Neural progenitor cell (in vitro differentiated cells): Measurements from ENCODE around the gene OBSL1. TPM values are rescaled to one million over a fixed set of nuclear protein-coding genes. Genes with fewer than 3 reads are reported as not detected.
A peak's percentile ranks its signal among the peaks of the same experiment; 100 is the strongest.

Experiments used
- DNase-seq: peaks from one replicate; pipeline ENCODE4 v3.0.0-alpha.2; 2016; ENCODE audit warnings: low spot score
- H2AFZ ChIP-seq: fragments of 200-600 bp; sonication (generic); replicated peaks from 2 replicates; pipeline ENCODE4 v1.6.1; 2016; ENCODE audit warnings: antibody characterized with exemption
- H3F3A ChIP-seq: fragments of 200-600 bp; sonication (generic); 2 replicates; pipeline ENCODE4 v1.6.1; 2016; ENCODE audit warnings: antibody characterized with exemption, low read depth
- H3K27ac ChIP-seq: fragments of 200-600 bp; sonication (generic); 2 replicates; pipeline ENCODE4 v1.5.1; 2016; ENCODE audit warnings: mild to moderate bottlenecking
- H3K27me3 ChIP-seq: fragments of 200-600 bp; sonication (generic); 2 replicates; pipeline ENCODE4 v1.6.1; 2016; ENCODE audit warnings: mild to moderate bottlenecking, moderate library complexity
- H3K36me3 ChIP-seq: fragments of 200-600 bp; sonication (generic); 2 replicates; pipeline ENCODE4 v1.5.1; 2016
- H3K4me1 ChIP-seq: fragments of 200-600 bp; sonication (generic); 2 replicates; pipeline ENCODE4 v1.6.1; 2016; ENCODE audit warnings: mixed run types
- H3K4me2 ChIP-seq: fragments of 200-600 bp; sonication (generic); 2 replicates; pipeline ENCODE4 v1.6.1; 2016
- H3K4me3 ChIP-seq: fragments of 200-600 bp; sonication (generic); 2 replicates; pipeline ENCODE4 v1.5.1; 2016
- H3K79me2 ChIP-seq: fragments of 200-600 bp; sonication (generic); 2 replicates; pipeline ENCODE4 v1.6.1; 2016; ENCODE audit warnings: low read depth
- H3K9ac ChIP-seq: fragments of 200-600 bp; sonication (generic); 2 replicates; pipeline ENCODE4 v1.6.1; 2016
- H3K9me3 ChIP-seq: fragments of 200-600 bp; sonication (generic); 2 replicates; pipeline ENCODE4 v1.5.1; 2016; ENCODE audit warnings: low read depth
- H4K20me1 ChIP-seq: fragments of 200-600 bp; sonication (generic); 2 replicates; pipeline ENCODE4 v1.6.1; 2016; ENCODE audit warnings: low read depth
- H3K27ac Mint-ChIP-seq: 3 replicates; pipeline ENCODE4 v1.8.0; 2021; ENCODE audit warnings: mixed read lengths
- H3K27me3 Mint-ChIP-seq: 2 replicates; pipeline ENCODE4 v1.8.0; 2022; ENCODE audit warnings: low read depth, mild to moderate bottlenecking, inconsistent platforms, moderate library complexity, mixed read lengths; ENCODE audit not compliant: insufficient read depth
- H3K36me3 Mint-ChIP-seq: 3 replicates; pipeline ENCODE4 v1.8.0; 2021; ENCODE audit warnings: mixed read lengths
- H3K4me1 Mint-ChIP-seq: 3 replicates; pipeline ENCODE4 v1.8.0; 2021; ENCODE audit warnings: mixed read lengths
- H3K4me3 Mint-ChIP-seq: 3 replicates; pipeline ENCODE4 v1.8.0; 2021; ENCODE audit warnings: mild to moderate bottlenecking, moderate library complexity, mixed read lengths
- H3K9me3 Mint-ChIP-seq: 3 replicates; pipeline ENCODE4 v1.8.0; 2020; ENCODE audit warnings: mixed read lengths
- EZH2 ChIP-seq: fragments of 200-600 bp; sonication (generic); IDR thresholded peaks from 2 replicates; pipeline ENCODE4 v1.6.1; 2017; ENCODE audit warnings: antibody characterized with exemption, mild to moderate bottlenecking, moderate library complexity
- EZH2phosphoT487 ChIP-seq: fragments of 200-600 bp; sonication (generic); IDR thresholded peaks from 2 replicates; pipeline ENCODE4 v1.6.1; 2017; ENCODE audit warnings: antibody characterized with exemption
- total RNA-seq: library from RNA; depleted of rRNA; stranded (reverse); fragments of >200 nt; gene quantifications from 2 replicates; pipeline ENCODE4 v1.2.3, GENCODE V29; 2015; ENCODE audit warnings: low replicate concordance
- TF ChIP-seq, protein P1 (sequence below): fragments of 200-600 bp; sonication (generic); IDR thresholded peaks from 2 replicates; pipeline ENCODE4 v1.5.1; 2017; ENCODE audit warnings: antibody characterized with exemption, mild to moderate bottlenecking

The OBSL1 gene
- total RNA-seq, 1 donor from 2014 or later, result 31.0 TPM

DNA sequence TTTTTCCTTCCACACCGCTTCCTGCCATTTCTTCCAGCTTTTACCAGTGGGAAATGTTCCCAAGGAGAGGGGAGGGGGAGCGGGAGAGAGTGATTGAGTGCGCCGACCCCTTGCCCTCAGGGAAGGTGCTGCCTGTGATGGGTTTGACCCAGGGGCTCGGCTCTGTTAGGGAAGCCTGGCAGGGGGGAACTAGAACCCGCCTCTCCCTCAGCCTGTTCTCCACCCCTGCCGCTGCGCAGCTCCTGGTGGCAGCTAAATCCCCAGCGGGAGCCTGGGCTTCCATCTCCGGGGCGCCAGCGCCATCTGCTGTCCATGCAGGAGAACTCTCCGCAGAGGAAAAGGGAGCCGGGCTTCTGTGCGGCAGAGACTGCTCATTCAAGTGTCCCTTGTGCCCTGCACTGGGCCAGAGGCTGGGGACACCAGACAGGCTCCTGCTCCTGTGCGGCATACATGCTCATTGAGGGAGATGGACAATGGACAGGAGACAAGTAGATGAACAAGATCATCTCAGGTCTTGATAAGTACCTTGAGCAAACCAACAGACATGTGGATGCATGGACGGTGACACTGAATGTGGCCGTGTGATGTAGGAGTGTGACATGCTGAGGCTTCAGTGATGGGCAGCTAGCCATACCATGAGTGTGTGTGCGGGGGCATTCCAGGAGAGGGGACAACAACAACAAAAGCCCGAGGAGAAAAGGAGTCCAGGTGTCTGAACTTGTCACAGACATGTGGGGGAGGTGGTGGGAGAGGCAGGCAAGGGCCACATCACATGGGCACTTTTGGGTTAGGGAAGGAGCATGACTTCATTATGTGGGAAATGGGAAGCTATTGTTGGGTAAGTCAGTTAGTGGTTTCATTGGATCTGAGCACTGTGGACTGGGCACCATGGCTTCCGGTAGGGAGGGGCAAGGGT lies 41.0 kb downstream of the OBSL1 start:
- Mint-ChIP-seq H3K4me3 (peak overlapping the region; percentile 17), H3K27me3 (peaks cover 19% of the 10 kb centered on the region), H3K9me3 (peaks cover 2% of the 10 kb centered on the region), H3K27ac (peak overlapping the region; percentile 92), H3K4me1 (peaks cover 46% of the 10 kb centered on the region), H3K36me3 (no peaks in the 10 kb centered on the region)
- peaks cover 30% of the 10 kb centered on the region for H3K4me1 ChIP-seq
- H2AFZ ChIP-seq, result no peak overlapping the region
- H4K20me1 ChIP-seq, result peaks cover 14% of the 10 kb centered on the region
- H3K9ac ChIP-seq, result no peak overlapping the region
- H3K36me3 ChIP-seq, result no peaks in the 10 kb centered on the region
- H3K27ac ChIP-seq, result no peak overlapping the region
- H3K4me3 ChIP-seq, result peak overlapping the region; percentile 26
- H3K79me2 ChIP-seq, result no peaks in the 10 kb centered on the region
- H3K9me3 ChIP-seq, result no peaks in the 10 kb centered on the region
- TF ChIP-seq, protein P1, sequence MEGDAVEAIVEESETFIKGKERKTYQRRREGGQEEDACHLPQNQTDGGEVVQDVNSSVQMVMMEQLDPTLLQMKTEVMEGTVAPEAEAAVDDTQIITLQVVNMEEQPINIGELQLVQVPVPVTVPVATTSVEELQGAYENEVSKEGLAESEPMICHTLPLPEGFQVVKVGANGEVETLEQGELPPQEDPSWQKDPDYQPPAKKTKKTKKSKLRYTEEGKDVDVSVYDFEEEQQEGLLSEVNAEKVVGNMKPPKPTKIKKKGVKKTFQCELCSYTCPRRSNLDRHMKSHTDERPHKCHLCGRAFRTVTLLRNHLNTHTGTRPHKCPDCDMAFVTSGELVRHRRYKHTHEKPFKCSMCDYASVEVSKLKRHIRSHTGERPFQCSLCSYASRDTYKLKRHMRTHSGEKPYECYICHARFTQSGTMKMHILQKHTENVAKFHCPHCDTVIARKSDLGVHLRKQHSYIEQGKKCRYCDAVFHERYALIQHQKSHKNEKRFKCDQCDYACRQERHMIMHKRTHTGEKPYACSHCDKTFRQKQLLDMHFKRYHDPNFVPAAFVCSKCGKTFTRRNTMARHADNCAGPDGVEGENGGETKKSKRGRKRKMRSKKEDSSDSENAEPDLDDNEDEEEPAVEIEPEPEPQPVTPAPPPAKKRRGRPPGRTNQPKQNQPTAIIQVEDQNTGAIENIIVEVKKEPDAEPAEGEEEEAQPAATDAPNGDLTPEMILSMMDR, result peak; percentile 96
- no peak for TF ChIP-seq EZH2
- TF ChIP-seq EZH2phosphoT487, result no peak
- peaks cover 33% of the 10 kb centered on the region for H3K27me3 ChIP-seq
- H3F3A ChIP-seq, result peaks cover 17% of the 10 kb centered on the region
- DNase-seq, result peak; percentile 93
- peak overlapping the region; percentile 69 for H3K4me2 ChIP-seq

DNA sequence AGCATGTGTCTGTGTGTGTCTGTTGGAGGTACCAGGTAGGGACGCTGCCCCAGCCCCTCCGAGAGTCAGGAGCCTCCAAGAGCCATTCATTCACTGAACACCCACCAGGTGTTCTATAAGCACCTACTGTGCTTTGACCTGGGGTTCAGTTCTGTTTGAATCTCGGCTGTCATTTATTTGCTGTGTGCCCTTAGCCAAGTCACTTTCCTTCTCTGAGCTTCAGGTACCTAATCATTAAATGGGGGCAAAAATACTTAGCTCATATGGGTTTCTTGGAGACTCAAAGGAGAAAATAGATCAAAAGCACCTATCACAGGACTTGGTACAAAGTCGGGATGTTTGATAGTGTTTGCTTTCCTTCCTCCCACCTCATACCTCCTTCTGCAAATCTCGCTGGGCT lies 43.9 kb downstream of the OBSL1 start:
- Histone ChIP-seq H4K20me1 (peaks cover 15% of the 10 kb centered on the region), H3K9me3 (no peaks in the 10 kb centered on the region), H3K4me2 (peak overlapping the region; percentile 67), H3F3A (peaks cover 43% of the 10 kb centered on the region), H2AFZ (no peak overlapping the region), H3K4me1 (peaks cover 48% of the 10 kb centered on the region), H3K27ac (no peak overlapping the region), H3K9ac (no peak overlapping the region), H3K36me3 (no peaks in the 10 kb centered on the region), H3K4me3 (no peak overlapping the region), H3K79me2 (no peaks in the 10 kb centered on the region), H3K27me3 (peaks cover 53% of the 10 kb centered on the region)
- peak overlapping the region; percentile 77 for H3K4me3 Mint-ChIP-seq
- H3K9me3 Mint-ChIP-seq, result peaks cover 2% of the 10 kb centered on the region
- H3K27ac Mint-ChIP-seq, result peak overlapping the region; percentile 79
- TF ChIP-seq EZH2 (no peak), EZH2phosphoT487 (no peak)
- TF ChIP-seq, protein P1, result no peak
- peaks cover 31% of the 10 kb centered on the region for H3K27me3 Mint-ChIP-seq
- no peak for DNase-seq
- no peaks in the 10 kb centered on the region for H3K36me3 Mint-ChIP-seq
- peaks cover 59% of the 10 kb centered on the region for H3K4me1 Mint-ChIP-seq

DNA sequence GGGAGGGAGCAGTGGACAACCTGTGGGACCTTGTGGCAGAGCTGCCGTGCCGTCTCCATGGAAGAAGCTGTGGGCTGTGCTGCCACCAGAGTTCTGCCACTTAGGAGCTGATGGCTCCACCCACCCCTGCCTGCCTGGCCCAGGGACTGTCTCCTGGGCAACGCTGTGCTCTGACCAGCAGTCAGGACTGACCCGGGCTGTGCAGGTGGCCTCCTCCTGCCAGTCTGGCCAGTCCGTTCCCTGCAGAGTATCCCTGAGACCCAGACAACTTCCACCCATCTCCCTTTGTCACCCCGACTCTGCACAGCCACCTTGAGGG lies 44.3 kb downstream of the OBSL1 start:
- Mint-ChIP-seq H3K27ac (peak overlapping the region; percentile 79), H3K4me3 (peak overlapping the region; percentile 77), H3K4me1 (peaks cover 61% of the 10 kb centered on the region), H3K36me3 (no peaks in the 10 kb centered on the region), H3K27me3 (peaks cover 31% of the 10 kb centered on the region), H3K9me3 (peaks cover 2% of the 10 kb centered on the region)
- no peak for TF ChIP-seq EZH2phosphoT487
- TF ChIP-seq, protein P1, result no peak
- no peak for TF ChIP-seq EZH2
- H3K4me1 ChIP-seq, result peaks cover 52% of the 10 kb centered on the region
- no peaks in the 10 kb centered on the region for H3K36me3 ChIP-seq
- DNase-seq, result no peak
- no peak overlapping the region for H2AFZ ChIP-seq
- H3K27me3 ChIP-seq, result peaks cover 56% of the 10 kb centered on the region
- peaks cover 15% of the 10 kb centered on the region for H4K20me1 ChIP-seq
- H3K4me3 ChIP-seq, result no peak overlapping the region
- H3F3A ChIP-seq, result peaks cover 47% of the 10 kb centered on the region
- H3K9ac ChIP-seq, result no peak overlapping the region
- peak overlapping the region; percentile 67 for H3K4me2 ChIP-seq
- H3K79me2 ChIP-seq, result no peaks in the 10 kb centered on the region
- H3K27ac ChIP-seq, result no peak overlapping the region
- no peaks in the 10 kb centered on the region for H3K9me3 ChIP-seq
